Trophoblast cell (in vitro differentiated cells and primary cell): ENCODE results near the gene UBXN10.

Experiments
- DNase-seq, 2 donors: peaks; one replicate each; pipeline ENCODE4 v3.0.0-alpha.2; 2016
- H2AFZ ChIP-seq: 2 replicates; pipeline ENCODE4 v1.6.1; 2013; ENCODE audit warnings: low read length, moderate library complexity, mild to moderate bottlenecking; ENCODE audit not compliant: insufficient read depth, poor library complexity
- H2AK5ac ChIP-seq: 2 replicates; pipeline ENCODE4 v1.6.1; 2013; ENCODE audit warnings: mild to moderate bottlenecking, low read length
- H2BK120ac ChIP-seq: 2 replicates; pipeline ENCODE4 v1.6.1; 2013; ENCODE audit warnings: low read length, mild to moderate bottlenecking, moderate library complexity; ENCODE audit not compliant: insufficient read depth, poor library complexity
- H2BK12ac ChIP-seq: 2 replicates; pipeline ENCODE4 v1.6.1; 2013; ENCODE audit warnings: mild to moderate bottlenecking, low read length, moderate library complexity
- H2BK5ac ChIP-seq: 2 replicates; pipeline ENCODE4 v1.6.1; 2013; ENCODE audit warnings: low read length, low read depth, moderate library complexity, mild to moderate bottlenecking; ENCODE audit not compliant: poor library complexity
- H3K14ac ChIP-seq: 2 replicates; pipeline ENCODE4 v1.6.1; 2013; ENCODE audit warnings: mild to moderate bottlenecking, low read length
- H3K18ac ChIP-seq: 2 replicates; pipeline ENCODE4 v1.6.1; 2013; ENCODE audit warnings: mild to moderate bottlenecking, low read length
- H3K23ac ChIP-seq: 2 replicates; pipeline ENCODE4 v1.6.1; 2013; ENCODE audit warnings: low read length
- H3K27ac ChIP-seq: 2 replicates; pipeline ENCODE4 v1.5.1; 2013; ENCODE audit warnings: low read depth, mild to moderate bottlenecking, inconsistent platforms, low read length, moderate library complexity
- H3K27me3 ChIP-seq: 2 replicates; pipeline ENCODE4 v1.6.1; 2013; ENCODE audit warnings: inconsistent platforms, mild to moderate bottlenecking, low read length, moderate library complexity; ENCODE audit not compliant: insufficient read depth
- H3K36me3 ChIP-seq, 2 experiments: 1 replicate in 1 of 2; 2 replicates in 1 of 2; pipeline ENCODE4 v1.6.1; 2013; ENCODE audit warnings: low read length in 2 of 2, mild to moderate bottlenecking in 2 of 2, moderate library complexity in 1 of 2; ENCODE audit not compliant: insufficient read depth in 2 of 2, control insufficient read depth in 1 of 2
- H3K4ac ChIP-seq: 2 replicates; pipeline ENCODE4 v1.6.1; 2013; ENCODE audit warnings: low read depth, mild to moderate bottlenecking, low read length, moderate library complexity
- H3K4me1 ChIP-seq, 2 experiments: 1 replicate in 1 of 2; 2 replicates in 1 of 2; pipeline ENCODE4 v1.6.1; 2013; ENCODE audit warnings: low read length in 2 of 2, mild to moderate bottlenecking in 2 of 2, moderate library complexity in 1 of 2; ENCODE audit not compliant: insufficient read depth in 2 of 2, control insufficient read depth in 1 of 2
- H3K4me2 ChIP-seq: 2 replicates; pipeline ENCODE4 v1.6.1; 2013; ENCODE audit warnings: inconsistent platforms, mild to moderate bottlenecking, low read length, moderate library complexity
- H3K4me3 ChIP-seq: 2 replicates; pipeline ENCODE4 v1.5.1; 2013; ENCODE audit warnings: mild to moderate bottlenecking, low read depth, low read length, inconsistent platforms
- H3K79me1 ChIP-seq: one replicate; pipeline ENCODE4 v1.6.1; 2013; ENCODE audit warnings: low read length
- H3K79me2 ChIP-seq: 2 replicates; pipeline ENCODE4 v1.6.1; 2013; ENCODE audit warnings: low read length, mild to moderate bottlenecking; ENCODE audit not compliant: control insufficient read depth, insufficient read depth, poor library complexity
- H3K9ac ChIP-seq: 2 replicates; pipeline ENCODE4 v1.6.1; 2013; ENCODE audit warnings: mild to moderate bottlenecking, low read length
- H3K9me3 ChIP-seq: 2 replicates; pipeline ENCODE4 v1.6.1; 2013; ENCODE audit warnings: low read depth, mild to moderate bottlenecking, control low read depth, inconsistent platforms, low read length; ENCODE audit not compliant: insufficient read depth
- H4K12ac ChIP-seq: 2 replicates; pipeline ENCODE4 v1.6.1; 2013; ENCODE audit warnings: low read depth, mild to moderate bottlenecking, low read length, moderate library complexity
- H4K8ac ChIP-seq: 2 replicates; pipeline ENCODE4 v1.6.1; 2013; ENCODE audit warnings: low read depth, mild to moderate bottlenecking, low read length, moderate library complexity
- H4K91ac ChIP-seq: one replicate; pipeline ENCODE4 v1.6.1; 2013; ENCODE audit warnings: low read depth, mild to moderate bottlenecking, low read length, moderate library complexity
- WGBS: extraction: QIAGEN DNeasy Blood & Tissue Kit; methylation state at CpG from one replicate; pipeline ENCODE4 v1.1.7; 2013; ENCODE audit warnings: missing lambda C conversion rate; ENCODE audit not compliant: insufficient read length, insufficient coverage; ENCODE audit errors: extremely low coverage; 5-methylcytosine and 5-hydroxymethylcytosine counted together

The UBXN10 gene

GRCh38 chr1:20198296-20198695, 12.4 kb downstream of the UBXN10 start:
- Histone ChIP-seq H3K4me2 (no peak overlapping the region), H4K91ac (no peak overlapping the region), H4K12ac (no peak overlapping the region), H3K9ac (no peak overlapping the region), H3K18ac (no peak overlapping the region), H3K4me3 (no peak overlapping the region), H3K9me3 (no peaks in the 10 kb centered on the region), H3K79me1 (no peaks in the 10 kb centered on the region), H3K27me3 (no peaks in the 10 kb centered on the region), H3K4me1 (peaks cover 0 to 3% of the 10 kb centered on the region in 2 experiments), H3K79me2 (no peaks in the 10 kb centered on the region), H2BK120ac (no peak overlapping the region), H3K23ac (no peak overlapping the region), H2AK5ac (no peak overlapping the region), H4K8ac (no peak overlapping the region), H2AFZ (no peak overlapping the region), H3K27ac (no peak overlapping the region), H2BK5ac (no peak overlapping the region), H2BK12ac (no peak overlapping the region), H3K4ac (no peak overlapping the region), H3K36me3 (no peaks in the 10 kb centered on the region), H3K14ac (no peak overlapping the region)
- no CpG with 5 or more reads among the region's 1 CpG for WGBS
- DNase-seq: no peak

GRCh38 chr1:20198918-20199317, 13.0 kb downstream of the UBXN10 start:
- no peak overlapping the region for H3K23ac ChIP-seq

GRCh38 chr1:20199403-20199802, 13.5 kb downstream of the UBXN10 start:
- Histone ChIP-seq H3K36me3 (no peaks in the 10 kb centered on the region), H2BK12ac (no peak overlapping the region), H3K4me2 (no peak overlapping the region), H3K79me2 (no peaks in the 10 kb centered on the region), H4K8ac (no peak overlapping the region), H3K79me1 (no peaks in the 10 kb centered on the region), H3K27me3 (no peaks in the 10 kb centered on the region), H2BK120ac (no peak overlapping the region), H2BK5ac (no peak overlapping the region), H3K23ac (no peak overlapping the region), H3K14ac (no peak overlapping the region), H3K4me3 (no peak overlapping the region), H3K27ac (no peak overlapping the region), H2AK5ac (no peak overlapping the region), H3K4ac (no peak overlapping the region), H3K4me1 (peaks cover 0 to 3% of the 10 kb centered on the region in 2 experiments), H3K9me3 (no peaks in the 10 kb centered on the region), H3K9ac (no peak overlapping the region), H4K91ac (no peak overlapping the region), H3K18ac (no peak overlapping the region), H2AFZ (no peak overlapping the region), H4K12ac (no peak overlapping the region)
- DNase-seq: no peak
- WGBS: no CpG with 5 or more reads among the region's 3 CpGs

More at GRCh38 chr1:20198918-20199317, 13.0 kb downstream of the UBXN10 start:
- H3K27ac ChIP-seq: no peak overlapping the region
- H3K4me3 ChIP-seq: no peak overlapping the region
- no peaks in the 10 kb centered on the region for H3K27me3 ChIP-seq
- no peak overlapping the region for H2AFZ ChIP-seq
- H4K91ac ChIP-seq: no peak overlapping the region
- H4K8ac ChIP-seq: no peak overlapping the region
- no peak overlapping the region for H3K9ac ChIP-seq
- H2BK120ac ChIP-seq: no peak overlapping the region
- no peak overlapping the region for H4K12ac ChIP-seq
- no peak overlapping the region for H2AK5ac ChIP-seq
- DNase-seq: no peak
- no peaks in the 10 kb centered on the region for H3K36me3 ChIP-seq
- no peaks in the 10 kb centered on the region for H3K79me2 ChIP-seq
- no peak overlapping the region for H2BK12ac ChIP-seq
- no peak overlapping the region for H2BK5ac ChIP-seq
- no peak overlapping the region for H3K18ac ChIP-seq
- no peaks in the 10 kb centered on the region for H3K79me1 ChIP-seq
- no peak overlapping the region for H3K14ac ChIP-seq
- H3K4me2 ChIP-seq: no peak overlapping the region
- WGBS: no CpG with 5 or more reads among the region's 7 CpGs
- H3K4me1 ChIP-seq: peaks cover 0 to 3% of the 10 kb centered on the region in 2 experiments
- no peak overlapping the region for H3K4ac ChIP-seq
- no peaks in the 10 kb centered on the region for H3K9me3 ChIP-seq

- H3K4ac ChIP-seq: no peak overlapping the region
- DNase-seq: no peak
These were observed 13.9 kb downstream of the UBXN10 start for GRCh38 chr1:20199840-20200239.

More at GRCh38 chr1:20199840-20200239, 13.9 kb downstream of the UBXN10 start:
- no peak overlapping the region for H3K4me3 ChIP-seq
- H3K4me2 ChIP-seq: no peak overlapping the region
- H3K9me3 ChIP-seq: no peaks in the 10 kb centered on the region
- no peak overlapping the region for H2AK5ac ChIP-seq
- no peak overlapping the region for H4K12ac ChIP-seq
- no peaks in the 10 kb centered on the region for H3K79me2 ChIP-seq
- no peak overlapping the region for H2BK12ac ChIP-seq
- no peak overlapping the region for H2BK5ac ChIP-seq
- H2AFZ ChIP-seq: no peak overlapping the region
- no peak overlapping the region for H3K23ac ChIP-seq
- no peak overlapping the region for H3K14ac ChIP-seq
- no peaks in the 10 kb centered on the region for H3K27me3 ChIP-seq
- no peaks in the 10 kb centered on the region for H3K79me1 ChIP-seq
- no peak overlapping the region for H4K91ac ChIP-seq
- no peak overlapping the region for H3K18ac ChIP-seq
- no peak overlapping the region for H3K27ac ChIP-seq
- H2BK120ac ChIP-seq: no peak overlapping the region
- no CpG with 5 or more reads among the region's 2 CpGs for WGBS
- H4K8ac ChIP-seq: no peak overlapping the region
- H3K9ac ChIP-seq: no peak overlapping the region
- H3K36me3 ChIP-seq: no peaks in the 10 kb centered on the region
- peaks cover 0 to 3% of the 10 kb centered on the region in 2 experiments for H3K4me1 ChIP-seq
